ENCODE data around the gene OGG1.
A peak's percentile ranks its signal among the peaks of the same experiment; 100 is the strongest.

Gene OGG1

GRCh38 chr3:9791127-9791526 lies 41.4 kb downstream of the OGG1 start:
- H3K36me3 Mint-ChIP-seq (ENCODE audit: low read depth), result peaks cover 43% of the 10 kb centered on the region
- no peak for TF ChIP-seq CTCF (IDR thresholded peaks at IDR 0.05; ENCODE audit: unreplicated experiment in 3 of 3)
- H3K4me3 Mint-ChIP-seq, result peak overlapping the region; percentile 95 to 98 (median 98)
- H3K4me1 Mint-ChIP-seq, result peaks cover 28% of the 10 kb centered on the region
- H3K27ac Mint-ChIP-seq, result peak overlapping the region; percentile 100
- H3K27me3 Mint-ChIP-seq (ENCODE audit: low read depth), result no peaks in the 10 kb centered on the region
- H3K9me3 Mint-ChIP-seq, result no peaks in the 10 kb centered on the region

- Mint-ChIP-seq H3K4me3 (peak overlapping the region; percentile 95 to 98 (median 98)), H3K9me3 (no peaks in the 10 kb centered on the region), H3K36me3 (ENCODE audit: low read depth) (peaks cover 36% of the 10 kb centered on the region), H3K27ac (peak overlapping the region; percentile 100), H3K27me3 (ENCODE audit: low read depth) (no peaks in the 10 kb centered on the region), H3K4me1 (peaks cover 28% of the 10 kb centered on the region)
- no peak for TF ChIP-seq CTCF (IDR thresholded peaks at IDR 0.05; ENCODE audit: unreplicated experiment in 3 of 3)
These were observed 42.1 kb downstream of the OGG1 start for GRCh38 chr3:9791790-9792404.

- Mint-ChIP-seq H3K4me3 (peak within 1 kb of the TSS; percentile 95 to 98 (median 98)), H3K27me3 (ENCODE audit: low read depth) (no peaks in the 10 kb centered on the region), H3K9me3 (no peaks in the 10 kb centered on the region), H3K4me1 (peaks cover 28% of the 10 kb centered on the region), H3K36me3 (ENCODE audit: low read depth) (peaks cover 37% of the 10 kb centered on the region), H3K27ac (peak within 1 kb of the TSS; percentile 100)
- TF ChIP-seq CTCF (IDR thresholded peaks at IDR 0.05; ENCODE audit: unreplicated experiment in 3 of 3), result no peak
These were observed 42.8 kb downstream of the OGG1 start, which contains the start of the genes ARPC4 and TADA3 for GRCh38 chr3:9792405-9793160. Gene ARPC4, plus strand, starts transcription at chr3:9793082. Its CDS starts 40 bp downstream, at chr3:9793122. Gene TADA3, minus strand, starts transcription at chr3:9792473. Its CDS starts 1,007 bp downstream, at chr3:9791466.

- Mint-ChIP-seq H3K36me3 (ENCODE audit: low read depth) (peaks cover 40% of the 10 kb centered on the region), H3K4me3 (peak overlapping the region; percentile 95 to 98 (median 98)), H3K9me3 (no peaks in the 10 kb centered on the region), H3K4me1 (peaks cover 28% of the 10 kb centered on the region), H3K27me3 (ENCODE audit: low read depth) (no peaks in the 10 kb centered on the region), H3K27ac (peak overlapping the region; percentile 100)
- no peak for TF ChIP-seq CTCF (IDR thresholded peaks at IDR 0.05; ENCODE audit: unreplicated experiment in 3 of 3)
These were observed 43.5 kb downstream of the OGG1 start for GRCh38 chr3:9793161-9793781.

GRCh38 chr3:9794400-9794799 lies 44.6 kb downstream of the OGG1 start:
- peaks cover 39% of the 10 kb centered on the region for H3K36me3 Mint-ChIP-seq (ENCODE audit: low read depth)
- H3K27ac Mint-ChIP-seq, result peak overlapping the region; percentile 75 to 83 (median 82)
- TF ChIP-seq CTCF (IDR thresholded peaks at IDR 0.05; ENCODE audit: unreplicated experiment in 3 of 3), result no peak
- H3K4me3 Mint-ChIP-seq, result peak overlapping the region; percentile 95 to 98 (median 98)
- H3K4me1 Mint-ChIP-seq, result peaks cover 28% of the 10 kb centered on the region
- H3K9me3 Mint-ChIP-seq, result no peaks in the 10 kb centered on the region
- no peaks in the 10 kb centered on the region for H3K27me3 Mint-ChIP-seq (ENCODE audit: low read depth)

Measured in nephron (organoid).